Esophagus muscularis mucosa (tissue), 3 donors: ENCODE measurements around the gene CCDC116.

Experiments
- EP300 ChIP-seq: sonication (generic); formaldehyde crosslinking; IDR thresholded peaks from one replicate; pipeline ENCODE4 v1.6.1; 2017; ENCODE audit warnings: antibody characterized with exemption
- TF ChIP-seq, protein P1 (sequence below), 3 experiments: fragments of 200-600 bp in 2 of 3; fragments of 450-650 bp in 1 of 3; sonication (generic) in 2 of 3; IDR thresholded peaks; one replicate each; pipeline ENCODE4 v1.5.1; 2017 to 2019; ENCODE audit warnings: antibody characterized with exemption in 3 of 3, mild to moderate bottlenecking in 2 of 3, moderate library complexity in 1 of 3

DNA sequence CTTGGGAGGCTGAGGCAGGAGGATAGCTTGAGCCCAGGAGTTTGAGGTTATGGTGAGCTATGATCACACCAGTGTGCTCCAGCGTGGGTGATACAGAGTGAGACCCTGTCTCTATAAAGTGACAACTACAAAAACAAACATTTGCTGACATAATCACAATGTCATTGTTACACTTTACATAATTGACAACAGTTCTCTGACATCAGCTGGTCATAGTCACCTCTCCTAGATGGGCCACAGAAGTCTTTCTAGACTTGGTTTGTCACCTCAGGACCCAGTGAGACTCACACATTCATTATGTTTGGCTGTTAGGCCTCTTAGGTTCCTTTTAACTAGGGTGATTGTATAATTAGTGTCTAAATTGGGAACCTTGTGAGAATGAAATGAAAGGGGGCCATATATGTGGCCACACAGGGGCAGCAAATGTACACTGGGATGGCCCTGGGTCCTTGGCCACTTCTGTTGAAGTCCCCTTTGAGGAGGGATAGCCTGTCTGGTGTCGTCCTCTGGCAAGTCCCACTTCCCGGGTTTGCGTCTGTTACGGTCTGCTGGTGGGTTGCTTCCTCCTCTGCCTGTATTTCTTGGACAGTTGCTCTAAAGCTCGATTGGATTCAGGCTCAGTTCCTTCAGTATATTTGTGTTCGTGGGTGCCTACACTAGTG, 27.4 kb downstream of the CCDC116 start:
- no peak for TF ChIP-seq EP300
- TF ChIP-seq, protein P1, sequence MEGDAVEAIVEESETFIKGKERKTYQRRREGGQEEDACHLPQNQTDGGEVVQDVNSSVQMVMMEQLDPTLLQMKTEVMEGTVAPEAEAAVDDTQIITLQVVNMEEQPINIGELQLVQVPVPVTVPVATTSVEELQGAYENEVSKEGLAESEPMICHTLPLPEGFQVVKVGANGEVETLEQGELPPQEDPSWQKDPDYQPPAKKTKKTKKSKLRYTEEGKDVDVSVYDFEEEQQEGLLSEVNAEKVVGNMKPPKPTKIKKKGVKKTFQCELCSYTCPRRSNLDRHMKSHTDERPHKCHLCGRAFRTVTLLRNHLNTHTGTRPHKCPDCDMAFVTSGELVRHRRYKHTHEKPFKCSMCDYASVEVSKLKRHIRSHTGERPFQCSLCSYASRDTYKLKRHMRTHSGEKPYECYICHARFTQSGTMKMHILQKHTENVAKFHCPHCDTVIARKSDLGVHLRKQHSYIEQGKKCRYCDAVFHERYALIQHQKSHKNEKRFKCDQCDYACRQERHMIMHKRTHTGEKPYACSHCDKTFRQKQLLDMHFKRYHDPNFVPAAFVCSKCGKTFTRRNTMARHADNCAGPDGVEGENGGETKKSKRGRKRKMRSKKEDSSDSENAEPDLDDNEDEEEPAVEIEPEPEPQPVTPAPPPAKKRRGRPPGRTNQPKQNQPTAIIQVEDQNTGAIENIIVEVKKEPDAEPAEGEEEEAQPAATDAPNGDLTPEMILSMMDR (IDR thresholded peaks at IDR 0.05) = no peak
